ENCODE data around the gene POU2F1. TPM values are rescaled to one million over a fixed set of nuclear protein-coding genes. Genes with fewer than 3 reads are reported as not detected.
"Not testable (repeated sequence)": the region's sequence is repeated elsewhere in the genome, so short reads cannot be mapped to it uniquely, and the experiment has no call there.

POU2F1 gene
- total RNA-seq, 1 donor from 2014 or later, result 7.4 TPM

- DNase-seq; intact Hi-C loops (cut with DNase I); ATAC-seq (ENCODE audit: poor library complexity): not testable (repeated sequence)
Observed at GRCh38 chr1:167224734-167225235, 4.1 kb downstream of the POU2F1 start.

GRCh38 chr1:167225920-167226319, 5.2 kb downstream of the POU2F1 start:
- intact Hi-C loops (cut with DNase I), result no loop called here
- ATAC-seq (ENCODE audit: poor library complexity) (no peak), DNase-seq (no peak)

GRCh38 chr1:167227934-167228378, 7.3 kb downstream of the POU2F1 start:
- no peak for ATAC-seq (ENCODE audit: poor library complexity)

GRCh38 chr1:167229719-167230385, 9.2 kb downstream of the POU2F1 start:
- intact Hi-C loops (cut with DNase I), result no loop called here

More at GRCh38 chr1:167227934-167228378, 7.3 kb downstream of the POU2F1 start:
- intact Hi-C loops (cut with DNase I), result no loop called here
- no peak for DNase-seq

GRCh38 chr1:167230437-167230836, 9.8 kb downstream of the POU2F1 start:
- intact Hi-C loops (cut with DNase I), result no loop called here
- DNase-seq (no peak), ATAC-seq (ENCODE audit: poor library complexity) (no peak)

More at GRCh38 chr1:167229719-167230385, 9.2 kb downstream of the POU2F1 start:
- DNase-seq (no peak), ATAC-seq (ENCODE audit: poor library complexity) (no peak)

GRCh38 chr1:167231873-167232450, 11.3 kb downstream of the POU2F1 start:
- intact Hi-C loops (cut with DNase I), result no loop called here
- DNase-seq (no peak), ATAC-seq (ENCODE audit: poor library complexity) (no peak)

DNA sequence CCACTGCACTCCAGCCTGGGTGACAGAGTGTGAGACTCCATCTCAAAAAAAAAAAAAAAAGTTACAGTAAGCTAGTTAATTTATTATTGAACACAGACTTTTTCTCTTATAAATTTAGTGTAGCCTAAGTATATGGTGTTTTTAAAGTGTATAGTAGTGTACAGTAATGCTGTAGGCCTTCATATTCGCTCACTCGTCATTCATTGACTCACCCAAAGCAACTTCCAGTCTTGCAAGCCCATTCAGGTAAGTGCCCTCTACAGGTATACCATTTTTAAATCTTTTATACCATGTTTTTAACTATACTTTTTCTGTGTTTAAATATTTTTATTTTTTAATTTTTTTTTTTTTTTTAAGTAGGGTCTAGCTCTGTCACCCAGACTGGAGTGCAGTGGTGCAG, 12.1 kb downstream of the POU2F1 start:
- intact Hi-C loops (cut with DNase I), result no loop called here
- no peak for ATAC-seq (ENCODE audit: poor library complexity)
- DNase-seq, result no peak

DNA sequence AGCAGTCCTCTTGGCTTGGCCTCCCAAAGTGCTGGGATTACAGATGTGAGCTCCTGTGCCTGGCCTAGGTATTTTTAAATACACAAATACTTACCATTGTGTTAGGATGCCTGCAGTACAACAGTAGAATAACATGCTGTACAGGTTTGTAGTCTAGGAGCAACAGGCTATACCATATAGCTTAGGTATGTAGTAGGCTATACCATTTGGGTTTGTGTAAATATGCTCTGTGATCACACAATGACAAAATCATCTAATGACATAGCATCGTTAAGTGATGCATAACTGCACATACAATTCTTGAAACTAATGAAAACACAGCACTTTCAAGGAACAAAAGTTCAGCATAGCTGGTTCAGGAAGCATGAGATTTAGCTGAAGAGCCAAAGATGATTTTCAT, 12.7 kb downstream of the POU2F1 start:
- DNase-seq (no peak), ATAC-seq (ENCODE audit: poor library complexity) (no peak)
- intact Hi-C loops (cut with DNase I), result no loop called here

GRCh38 chr1:167237000-167237399, 16.3 kb downstream of the POU2F1 start:
- intact Hi-C loops (cut with DNase I), result no loop called here
- ATAC-seq (ENCODE audit: poor library complexity) (no peak), DNase-seq (no peak)

DNA sequence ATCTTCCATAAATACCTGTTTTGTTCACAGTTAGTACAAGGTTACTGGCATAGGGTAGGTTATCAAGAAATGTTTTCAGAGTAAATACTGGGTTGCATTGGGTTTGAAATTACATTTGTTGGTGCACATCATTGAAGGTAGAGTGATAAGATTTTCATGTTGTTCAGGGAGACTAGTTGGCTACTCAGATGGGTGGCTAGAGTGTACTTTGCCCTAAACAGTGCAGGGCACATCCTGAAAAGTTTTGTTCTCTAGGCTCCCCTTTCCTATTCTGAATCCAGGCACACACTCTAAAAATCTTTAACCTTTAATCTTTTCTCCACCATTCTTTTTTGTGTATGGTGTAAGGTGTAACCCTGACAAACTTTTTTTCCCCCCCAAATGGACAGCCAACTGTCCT, 18.0 kb downstream of the POU2F1 start:
- DNase-seq (no peak), ATAC-seq (ENCODE audit: poor library complexity) (no peak)
- intact Hi-C loops (cut with DNase I), result no loop called here

- intact Hi-C loops (cut with DNase I), result no loop called here
- no peak for ATAC-seq (ENCODE audit: poor library complexity)
- DNase-seq, result no peak
Observed at GRCh38 chr1:167239257-167239656, 18.6 kb downstream of the POU2F1 start.

GRCh38 chr1:167244244-167244643, 23.6 kb downstream of the POU2F1 start:
- no peak for ATAC-seq (ENCODE audit: poor library complexity)
- DNase-seq, result no peak
- intact Hi-C loops (cut with DNase I), result no loop called here

DNA sequence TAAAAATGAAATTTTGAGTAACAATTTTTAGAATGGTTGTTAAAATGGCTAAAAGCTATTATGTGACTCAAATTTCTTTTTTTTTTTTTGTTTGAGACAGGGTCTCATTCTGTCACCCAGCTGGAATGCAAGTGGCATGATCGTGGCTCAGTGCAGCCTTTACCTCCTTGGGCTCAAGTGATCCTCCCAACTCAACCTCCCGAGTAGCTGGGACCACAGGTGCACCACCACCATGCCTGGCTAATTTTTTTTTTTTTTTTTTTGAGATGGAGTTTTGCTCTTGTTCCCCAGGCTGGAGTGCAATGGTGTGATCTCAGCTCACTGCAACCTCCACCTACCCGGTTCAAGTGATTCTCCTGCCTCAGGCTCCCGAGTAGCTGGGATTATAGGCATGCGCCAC, 24.5 kb downstream of the POU2F1 start:
- intact Hi-C loops (cut with DNase I); DNase-seq; ATAC-seq (ENCODE audit: poor library complexity): not testable (repeated sequence)

DNA sequence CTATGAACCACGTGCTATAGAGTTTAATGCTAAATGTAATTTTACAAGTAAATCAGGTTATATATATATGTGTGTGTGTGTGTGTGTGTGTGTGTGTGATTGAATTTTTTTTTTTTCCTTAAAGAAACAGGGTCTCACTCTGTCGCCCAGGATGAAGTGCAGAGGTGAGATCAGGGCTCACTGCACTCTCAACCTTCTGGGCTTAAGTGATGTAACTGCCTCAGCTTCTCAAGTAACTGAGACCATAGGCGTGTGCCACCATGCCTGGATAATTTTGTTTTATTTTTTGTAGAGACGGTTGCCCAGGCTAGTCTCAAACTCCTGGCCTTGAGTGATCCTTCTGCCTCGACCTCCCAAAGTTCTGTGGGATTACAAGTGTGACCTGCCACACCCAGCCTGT, 26.3 kb downstream of the POU2F1 start:
- intact Hi-C loops (cut with DNase I), result no loop called here
- ATAC-seq (ENCODE audit: poor library complexity), result no peak
- DNase-seq, result no peak

DNA sequence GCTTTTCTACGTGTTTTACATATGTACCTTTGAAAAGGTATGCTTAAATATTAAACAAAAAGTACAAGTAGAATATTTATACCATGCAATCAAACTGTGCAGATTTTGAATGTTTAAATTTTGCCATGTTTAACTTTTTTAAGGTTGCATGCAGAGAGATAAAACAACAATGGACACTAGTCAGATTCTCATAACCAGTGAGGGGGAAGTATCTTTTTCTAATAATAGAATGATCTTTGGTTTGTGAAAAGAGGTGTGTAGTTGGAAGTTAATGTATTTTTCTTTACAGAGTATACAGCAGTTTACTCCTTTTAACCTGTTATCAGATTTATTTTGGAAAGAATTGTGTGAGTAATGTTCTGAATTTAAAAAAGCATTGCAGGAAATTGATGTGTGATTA, 27.1 kb downstream of the POU2F1 start:
- ATAC-seq (ENCODE audit: poor library complexity) (no peak), DNase-seq (no peak)
- intact Hi-C loops (cut with DNase I), result no loop called here

DNA sequence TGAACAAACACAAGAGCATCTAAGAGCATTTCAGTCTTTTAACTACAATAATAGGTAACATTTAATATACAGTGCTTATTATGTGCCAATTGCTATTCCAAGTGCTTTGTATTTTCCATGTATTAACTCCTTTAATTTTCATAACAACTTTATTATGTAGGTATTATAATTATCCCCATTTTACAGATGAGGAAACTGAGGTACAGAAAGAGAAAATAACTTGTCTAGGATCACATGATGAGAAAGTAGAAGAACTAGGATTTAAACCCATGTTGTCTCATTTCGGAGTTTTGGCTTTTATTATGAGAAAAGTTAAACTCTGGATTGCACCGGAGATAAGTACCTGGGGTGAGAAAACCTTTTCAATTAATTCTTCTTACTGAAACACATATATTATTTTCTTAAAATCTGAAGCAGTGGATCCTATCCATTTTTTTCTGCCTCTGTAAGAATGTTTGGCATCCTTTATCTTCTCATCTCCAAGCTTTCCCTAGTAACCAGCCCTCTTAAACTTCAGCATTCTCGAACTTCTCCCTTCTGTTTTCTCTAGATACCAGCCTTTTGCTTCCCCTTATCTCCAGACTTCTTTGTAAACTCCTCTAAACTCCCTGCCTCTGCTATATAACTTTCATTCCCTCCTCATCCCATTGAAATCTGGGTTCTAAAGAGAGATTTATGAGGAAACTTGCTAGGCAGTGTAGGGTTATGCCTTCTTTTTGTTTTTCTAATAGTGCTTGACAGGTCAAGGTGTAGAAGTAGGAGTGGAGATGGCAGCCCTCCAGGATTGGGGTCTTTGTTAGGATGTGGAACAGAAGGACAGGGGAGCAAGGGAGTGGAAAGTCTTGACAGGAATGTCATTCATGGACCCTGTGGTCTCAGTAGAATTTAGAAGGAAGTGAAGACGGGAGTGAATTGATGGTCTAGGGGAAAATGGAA, 28.3 kb downstream of the POU2F1 start:
- ATAC-seq (ENCODE audit: poor library complexity), result no peak
- no peak for DNase-seq
- intact Hi-C loops (cut with DNase I), result no loop called here

GRCh38 chr1:167249702-167250101, 29.0 kb downstream of the POU2F1 start:
- no peak for DNase-seq
- no peak for ATAC-seq (ENCODE audit: poor library complexity)
- intact Hi-C loops (cut with DNase I), result no loop called here

DNA sequence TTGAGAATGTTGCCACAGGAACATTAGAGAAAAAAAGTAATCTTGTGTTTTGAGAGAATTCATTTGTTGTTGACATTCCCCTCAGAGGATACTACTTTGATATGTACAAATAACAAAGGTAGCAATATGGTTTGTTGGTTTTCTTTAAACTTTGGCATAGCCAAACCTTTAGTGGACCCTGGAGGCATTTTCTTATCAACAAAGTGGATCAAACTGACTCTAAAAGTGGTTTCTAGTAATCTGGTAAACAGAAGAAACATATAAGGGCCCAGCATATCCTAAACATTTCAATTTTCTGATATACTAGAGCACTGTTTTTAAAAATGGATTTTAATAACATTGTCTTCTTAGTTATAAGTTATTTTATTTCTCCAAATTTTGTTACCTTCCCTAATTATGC, 29.8 kb downstream of the POU2F1 start:
- intact Hi-C loops (cut with DNase I), result no loop called here
- ATAC-seq (ENCODE audit: poor library complexity), result no peak
- no peak for DNase-seq

DNA sequence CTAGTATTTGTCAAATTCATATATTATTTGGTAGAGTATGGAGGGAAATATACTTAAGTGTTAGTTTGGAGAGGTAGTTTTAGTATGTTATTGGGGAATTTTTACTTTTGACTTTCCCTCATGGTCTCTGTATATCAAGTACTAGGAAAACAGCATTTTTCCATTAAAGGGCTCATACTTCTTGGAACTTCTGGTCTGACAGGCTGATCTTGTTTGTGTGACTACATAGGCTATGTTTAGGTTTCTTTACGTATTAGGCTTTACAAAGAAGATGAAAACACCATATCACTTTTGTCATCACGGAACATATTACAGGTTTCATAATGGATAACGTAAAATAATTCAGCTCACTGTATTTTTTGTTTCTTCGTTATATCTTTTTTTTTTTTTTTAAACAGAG, 30.8 kb downstream of the POU2F1 start:
- no peak for ATAC-seq (ENCODE audit: poor library complexity)
- DNase-seq, result no peak
- intact Hi-C loops (cut with DNase I), result no loop called here

All from Right ventricle myocardium superior (tissue), 1 donor.